GM20000 (cell line): ENCODE data around the gene UCHL1.
A peak's percentile ranks its signal among the peaks of the same experiment; 100 is the strongest.

Experiments used
- DNase-seq: peaks from one replicate; pipeline ENCODE4 v3.0.0; 2012; ENCODE audit warnings: low spot score
- TF ChIP-seq, protein P1 (sequence below): IDR thresholded peaks from 2 replicates; pipeline ENCODE4 v1.5.1; 2012; ENCODE audit warnings: mild to moderate bottlenecking, control low read depth; ENCODE audit errors: extremely low read depth, missing control alignments

The UCHL1 gene

DNA sequence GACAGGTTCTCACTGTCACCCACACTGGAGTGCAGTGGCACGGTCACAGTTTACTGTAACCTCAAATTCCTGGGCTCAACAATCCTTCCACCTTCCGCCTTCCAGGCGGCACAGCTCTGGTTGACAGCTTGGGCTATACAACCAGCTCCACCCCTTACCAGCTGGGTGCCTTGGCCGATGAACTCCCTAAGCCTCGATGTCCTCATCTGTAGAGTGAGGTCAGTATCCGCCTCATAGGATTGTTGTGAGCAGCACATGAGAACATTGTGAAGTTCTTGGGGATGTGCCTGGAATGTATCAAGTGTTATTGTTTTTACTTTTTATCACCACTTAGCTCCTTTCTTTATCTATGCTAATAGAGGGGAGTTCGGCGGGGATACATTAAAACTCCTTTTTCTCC is 23.3 kb downstream of the UCHL1 start:
- TF ChIP-seq, protein P1, sequence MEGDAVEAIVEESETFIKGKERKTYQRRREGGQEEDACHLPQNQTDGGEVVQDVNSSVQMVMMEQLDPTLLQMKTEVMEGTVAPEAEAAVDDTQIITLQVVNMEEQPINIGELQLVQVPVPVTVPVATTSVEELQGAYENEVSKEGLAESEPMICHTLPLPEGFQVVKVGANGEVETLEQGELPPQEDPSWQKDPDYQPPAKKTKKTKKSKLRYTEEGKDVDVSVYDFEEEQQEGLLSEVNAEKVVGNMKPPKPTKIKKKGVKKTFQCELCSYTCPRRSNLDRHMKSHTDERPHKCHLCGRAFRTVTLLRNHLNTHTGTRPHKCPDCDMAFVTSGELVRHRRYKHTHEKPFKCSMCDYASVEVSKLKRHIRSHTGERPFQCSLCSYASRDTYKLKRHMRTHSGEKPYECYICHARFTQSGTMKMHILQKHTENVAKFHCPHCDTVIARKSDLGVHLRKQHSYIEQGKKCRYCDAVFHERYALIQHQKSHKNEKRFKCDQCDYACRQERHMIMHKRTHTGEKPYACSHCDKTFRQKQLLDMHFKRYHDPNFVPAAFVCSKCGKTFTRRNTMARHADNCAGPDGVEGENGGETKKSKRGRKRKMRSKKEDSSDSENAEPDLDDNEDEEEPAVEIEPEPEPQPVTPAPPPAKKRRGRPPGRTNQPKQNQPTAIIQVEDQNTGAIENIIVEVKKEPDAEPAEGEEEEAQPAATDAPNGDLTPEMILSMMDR = no peak
- no peak for DNase-seq

DNA sequence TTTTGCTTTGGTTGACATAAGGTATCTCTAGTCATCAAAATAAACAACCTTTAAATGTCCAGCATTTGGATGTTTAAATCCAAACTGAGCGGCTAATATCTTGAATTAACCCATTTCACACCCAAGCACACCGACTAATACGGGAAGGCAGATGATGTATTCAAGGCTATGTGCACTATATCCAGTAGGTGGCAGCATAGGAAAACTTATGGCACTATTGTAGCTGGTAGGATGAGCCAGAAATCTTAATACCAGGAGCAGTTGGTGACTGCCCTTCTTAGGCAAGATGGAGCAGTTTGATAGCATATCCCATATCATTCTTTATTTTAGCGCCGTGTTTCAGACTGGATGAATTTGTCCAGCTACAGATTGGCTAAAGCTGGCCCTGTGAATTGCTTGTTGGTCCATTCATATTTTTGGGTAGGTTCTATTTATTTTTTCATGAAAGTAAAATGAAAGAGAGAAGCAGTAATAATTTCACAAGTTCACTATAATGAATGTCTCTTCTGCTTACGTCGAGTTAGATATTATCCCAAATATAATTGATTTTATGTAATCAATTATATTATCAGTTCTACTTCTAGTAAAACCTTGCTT is 24.4 kb downstream of the UCHL1 start:
- TF ChIP-seq, protein P1 = peak; percentile 64
- peak; percentile 77 for DNase-seq

DNA sequence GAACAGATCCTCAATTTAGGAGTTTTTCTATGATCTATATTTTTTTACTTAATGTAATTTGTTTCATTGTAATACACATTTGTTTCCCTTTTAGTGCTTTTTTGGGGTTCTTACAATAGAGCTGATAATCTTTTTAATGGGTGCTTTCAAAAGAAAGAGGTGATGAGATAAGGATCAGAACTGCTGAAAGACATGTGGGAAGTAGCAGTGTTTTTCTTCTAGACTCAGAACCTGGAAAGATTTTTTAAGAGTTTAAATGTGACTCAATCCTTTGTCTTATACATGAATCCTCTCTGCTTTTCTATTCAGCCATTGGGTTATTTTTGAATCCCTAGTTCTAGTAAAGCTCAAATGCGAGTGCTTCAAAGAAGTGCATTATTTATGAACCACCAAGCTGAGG is 25.6 kb downstream of the UCHL1 start:
- TF ChIP-seq, protein P1 = no peak
- no peak for DNase-seq

DNA sequence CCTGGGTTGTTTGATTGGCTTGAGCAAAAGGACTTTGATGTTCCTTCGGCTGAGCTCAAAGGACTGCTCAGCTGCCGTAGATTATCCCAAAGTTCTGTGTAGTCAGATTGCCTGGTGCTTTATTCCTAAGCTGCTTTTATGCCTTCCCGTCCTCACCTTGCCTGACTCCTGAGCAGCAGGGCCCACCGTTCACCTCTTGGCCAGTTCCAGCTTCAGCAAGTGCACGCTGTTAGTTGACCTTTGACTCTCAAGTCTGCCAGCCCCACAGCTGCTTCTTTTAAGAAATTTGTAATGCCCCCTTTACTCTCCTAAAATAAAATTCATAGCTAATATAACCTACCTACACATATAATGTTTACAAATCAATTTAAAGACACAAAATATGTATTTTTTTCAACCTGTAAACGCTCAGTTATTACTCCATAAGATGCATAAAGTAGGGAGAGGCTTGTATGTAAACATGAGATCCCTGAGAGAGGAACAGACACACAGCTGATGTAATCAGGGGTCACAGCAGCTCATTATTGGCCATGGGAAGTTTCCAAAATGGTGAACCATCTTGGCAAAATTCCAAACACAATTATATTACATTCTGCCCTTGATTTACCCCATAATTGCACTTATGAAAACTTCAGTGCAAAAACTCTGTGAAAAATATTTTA is 28.6 kb downstream of the UCHL1 start:
- no peak for DNase-seq
- TF ChIP-seq, protein P1 = no peak

DNA sequence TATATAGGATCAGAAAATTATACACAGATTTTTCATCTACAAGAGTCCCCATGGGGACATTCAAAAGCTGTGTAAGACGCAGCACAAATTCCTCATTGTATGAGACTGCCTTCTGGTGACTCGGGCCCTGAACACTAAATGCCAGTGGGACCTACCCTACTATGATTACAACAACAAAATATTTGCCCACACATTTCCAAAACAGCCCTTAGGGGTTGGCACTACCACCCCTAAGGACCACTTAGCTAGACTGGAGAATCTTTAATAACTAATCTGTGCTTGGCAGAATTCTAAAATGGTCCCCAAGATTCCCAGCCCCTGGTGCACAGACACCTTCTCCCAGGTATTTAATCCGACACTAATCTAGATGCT is 29.1 kb downstream of the UCHL1 start:
- TF ChIP-seq, protein P1 = no peak
- DNase-seq = no peak

DNA sequence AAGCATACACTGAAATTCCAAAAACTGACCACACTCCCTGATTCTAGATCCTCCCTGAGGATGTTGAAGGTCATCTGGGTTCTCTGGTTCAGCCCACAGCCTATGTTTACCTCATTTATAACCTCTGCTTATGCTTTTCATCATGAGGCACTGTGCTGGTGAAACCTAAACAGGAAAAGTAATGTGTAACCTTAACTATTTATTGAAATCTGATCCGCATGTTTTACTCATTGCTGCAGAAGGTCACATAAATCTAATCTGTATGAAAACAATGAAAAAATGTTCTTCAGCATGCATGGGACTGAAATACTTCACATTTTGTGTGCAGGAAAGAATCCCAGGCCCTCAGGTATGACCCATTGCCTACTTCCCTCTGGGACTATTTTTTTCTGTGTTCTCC is 30.3 kb downstream of the UCHL1 start:
- no peak for DNase-seq
- TF ChIP-seq, protein P1 = no peak

DNA sequence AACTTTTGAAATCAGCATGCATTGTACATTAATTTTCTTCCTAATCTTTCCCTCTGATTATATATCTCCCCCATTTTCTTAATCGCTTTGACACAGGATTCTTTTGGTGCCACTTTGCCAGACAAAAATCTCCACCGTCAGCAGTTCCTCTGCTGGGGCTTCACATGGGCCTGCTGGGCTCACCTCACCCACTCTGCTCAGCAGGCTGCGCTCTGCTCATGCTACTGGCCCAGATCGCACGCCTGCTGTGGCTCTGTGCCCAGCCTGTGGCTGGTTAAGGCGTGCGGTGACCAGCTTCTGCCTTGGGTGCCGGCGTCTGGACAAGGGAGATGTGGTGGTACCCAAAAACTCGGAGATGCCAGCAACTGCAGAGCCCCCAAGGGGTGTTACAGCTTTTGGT is 31.1 kb downstream of the UCHL1 start:
- DNase-seq = no peak
- TF ChIP-seq, protein P1 = no peak
